HepG2 (cell line): ENCODE measurements around the gene CDH23. TPM values are rescaled to one million over a fixed set of nuclear protein-coding genes. Genes with fewer than 3 reads are reported as not detected.

Experiments
- ATAC-seq: fragments of 200-7000 bp; cut with Tn5 transposase; 3 replicates; pipeline ENCODE4 v1.9.1; 2020; ENCODE audit warnings: mild to moderate bottlenecking, moderate library complexity
- BruUV-seq: library from RNA; stranded (reverse); fragments of 400-500 nt; replicated peaks from 2 replicates; lab custom pipeline; 2021; lab: Mats Ljungman, UMichigan
- CTCF ChIA-PET: fragments of 300-600 bp; formaldehyde crosslinking; extraction: SDS; loops from one replicate; lab custom pipeline; 2021; ENCODE audit warnings: low total read pairs, inconsistent platforms, low intra/inter-chr PET ratio; lab: Yijun Ruan, JAX
- POLR2A ChIA-PET: fragments of 350-600 bp; sonication (Branson Sonifier 250); formaldehyde crosslinking; loops from one replicate; lab custom pipeline; 2020; ENCODE audit warnings: antibody characterized with exemption, inconsistent platforms; lab: Yijun Ruan, JAX
- DNase-seq: peaks from one replicate; pipeline ENCODE4 v3.0.0-alpha.2; 2015; ENCODE audit warnings: low spot score
- FAIRE-seq: peaks from 3 replicates; lab custom pipeline; 2011; peaks lifted over from hg19 to GRCh38; lab: Jason Lieb, UNC
- H2AFZ ChIP-seq: one replicate; pipeline ENCODE4 v1.6.1; 2011; ENCODE audit warnings: low read length, inconsistent platforms
- H3K27ac ChIP-seq: fragments of 300-600 bp; 3 replicates; pipeline ENCODE4 v1.8.0; 2011; ENCODE audit warnings: mixed run types, mild to moderate bottlenecking, mixed read lengths, low read length, inconsistent platforms; ENCODE audit not compliant: insufficient read depth; ENCODE audit errors: extremely low read length
- H3K27me3 ChIP-seq, 2 experiments: fragments of 200-600 bp in 1 of 2; 2 replicates in 1 of 2; 3 replicates in 1 of 2; pipeline versions ENCODE4 v1.6.0 to v1.8.0; 2011; ENCODE audit warnings: low read length in 2 of 2, mild to moderate bottlenecking in 2 of 2, moderate library complexity in 2 of 2, inconsistent platforms in 1 of 2; ENCODE audit not compliant: insufficient read depth in 2 of 2, control insufficient read depth in 1 of 2
- H3K36me3 ChIP-seq, 2 experiments: fragments of 200-600 bp in 1 of 2; replicated peaks in 1 of 2; 2 replicates in 1 of 2; 3 replicates in 1 of 2; pipeline versions ENCODE4 v1.5.1 to v1.8.0; 2011; ENCODE audit warnings: low read length in 2 of 2, inconsistent platforms in 1 of 2; ENCODE audit not compliant: insufficient read depth in 2 of 2, control insufficient read depth in 1 of 2
- H3K4me1 ChIP-seq: 2 replicates; pipeline ENCODE4 v1.5.1; 2012; ENCODE audit warnings: low read length, inconsistent platforms; ENCODE audit not compliant: insufficient read depth
- H3K4me2 ChIP-seq: 2 replicates; pipeline ENCODE4 v1.6.0; 2011; ENCODE audit warnings: low read depth, low read length, inconsistent platforms
- H3K4me3 ChIP-seq, 3 experiments: fragments of 200-600 bp in 1 of 3; sonication (generic), shearing (Covaris generic) in 1 of 3; replicated peaks in 1 of 3; 2 replicates each; pipeline ENCODE4 v1.5.1; 2011 to 2016; ENCODE audit warnings: low read length in 3 of 3, inconsistent platforms in 2 of 3, low read depth in 2 of 3, mild to moderate bottlenecking in 2 of 3, control low read depth in 1 of 3, mixed read lengths in 1 of 3; ENCODE audit not compliant: insufficient read depth in 1 of 3
- H3K79me2 ChIP-seq: one replicate; pipeline ENCODE4 v1.6.1; 2011; ENCODE audit warnings: low read length, inconsistent platforms; ENCODE audit not compliant: insufficient read depth
- H3K9ac ChIP-seq: 2 replicates; pipeline ENCODE4 v1.6.0; 2011; ENCODE audit warnings: mild to moderate bottlenecking, low read depth, low read length, inconsistent platforms; ENCODE audit not compliant: insufficient read depth
- H3K9me3 ChIP-seq: 2 replicates; pipeline ENCODE4 v1.5.1; 2012; ENCODE audit warnings: mild to moderate bottlenecking, low read length
- H4K20me1 ChIP-seq: 2 replicates; pipeline ENCODE4 v1.6.0; 2011; ENCODE audit warnings: inconsistent platforms, mild to moderate bottlenecking, low read length, moderate library complexity; ENCODE audit not compliant: insufficient read depth
- DRAP1 ChIP-seq: IDR thresholded peaks from 2 replicates; pipeline ENCODE4 v1.6.1; 2016; ENCODE audit warnings: missing genetic modification reagents, missing compliant biosample characterization
- HINFP ChIP-seq: sonication (generic); formaldehyde crosslinking; IDR thresholded peaks from 2 replicates; pipeline ENCODE4 v1.4.0; 2020; ENCODE audit warnings: low read depth, mild to moderate bottlenecking, missing genetic modification reagents
- HMGXB4 ChIP-seq, 2 experiments: sonication (generic) in 1 of 2; formaldehyde crosslinking in 1 of 2; IDR thresholded peaks; 2 replicates each; pipeline versions ENCODE4 v1.4.0 to v1.6.1; 2018 to 2020; ENCODE audit warnings: missing genetic modification reagents in 2 of 2, borderline replicate concordance in 1 of 2, low read depth in 1 of 2, mild to moderate bottlenecking in 1 of 2, missing biosample characterization in 1 of 2
- MEIS2 ChIP-seq: sonication (generic); formaldehyde crosslinking; IDR thresholded peaks from 2 replicates; pipeline ENCODE4 v1.9.0; 2021; ENCODE audit warnings: mild to moderate bottlenecking, missing genetic modification reagents
- POGK ChIP-seq: sonication (generic); formaldehyde crosslinking; conservative IDR thresholded peaks from 2 replicates; pipeline ENCODE4 v1.8.0; 2022; ENCODE audit warnings: mild to moderate bottlenecking, moderate library complexity, missing genetic modification reagents
- RFXAP ChIP-seq: sonication (generic); formaldehyde crosslinking; IDR thresholded peaks from 2 replicates; pipeline ENCODE4 v1.4.0; 2020; ENCODE audit warnings: missing genetic modification reagents, borderline replicate concordance
- THAP11 ChIP-seq: IDR thresholded peaks from 2 replicates; pipeline ENCODE4 v1.6.1; 2016; ENCODE audit warnings: missing biosample characterization, missing genetic modification reagents
- ZNF124 ChIP-seq: sonication (generic); formaldehyde crosslinking; IDR thresholded peaks from 2 replicates; pipeline ENCODE4 v1.4.0; 2020; ENCODE audit warnings: missing genetic modification reagents
- WGBS: methylation state at CpG from one replicate; pipeline ENCODE4 v1.1.6; 2017; ENCODE audit warnings: low lambda C conversion rate; 5-methylcytosine and 5-hydroxymethylcytosine counted together
- in situ Hi-C: cut with HindIII; loops from 2 replicates; pipeline ENCODE4 v1.10.0; 2017; ENCODE audit warnings: low pct_unique_long_range_greater_than_20kb; ENCODE audit not compliant: extremely low pct_ligation_motif_present
- intact Hi-C: fragments of 100-400 bp; cut with micrococcal nuclease; formaldehyde crosslinking; loops from one replicate; pipeline ENCODE4 v1.10.0; 2022; ENCODE audit not compliant: unreplicated experiment
- polyA plus RNA-seq, 8 experiments: library from polyadenylated mRNA; depleted of rRNA in 3 of 8; stranded (reverse) in 7 of 8; unstranded in 1 of 8; fragments of >200 nt; fragmentation: Illumina TruSeq in 4 of 8; extraction: Trizol in 4 of 8; gene quantifications; 2 replicates each; pipeline versions ENCODE4 v1.2.1 to v1.2.3, GENCODE V29; 2011 to 2016; ENCODE audit warnings: low read depth in 4 of 8, missing spikeins in 1 of 8, mixed read lengths in 1 of 8; ENCODE audit not compliant: insufficient read depth in 1 of 8
- total RNA-seq, 5 experiments: library from RNA; depleted of rRNA; stranded (reverse); fragments of >200 nt; fragmentation: Illumina TruSeq; extraction: Trizol; gene quantifications; 2 replicates each; pipeline ENCODE4 v1.2.3, GENCODE V29; 2016; ENCODE audit warnings: low read depth in 1 of 5

CDH23 gene
- total and polyA plus RNA-seq, 2 of the 13 experiments (the other 11 are each of a cell fraction or from before 2014, with no cell fraction given), result 0.13 TPM; not detected in 1

- POLR2A ChIA-PET, result no interaction called here
- no peak for TF ChIP-seq DRAP1
- no peak for TF ChIP-seq RFXAP (CRISPR knock-in tag)
- TF ChIP-seq, all 625 proteins: peak for 0
- H3K27me3 ChIP-seq, result peaks cover 8 to 60% of the 10 kb centered on the region in 2 experiments; a peak in 4 of 5 replicates
- BruUV-seq, result no TSS peak
- no peak overlapping the region for H3K9ac ChIP-seq
- H3K27ac ChIP-seq, result no peak overlapping the region
- CTCF ChIA-PET, result no interaction called here
- no peaks in the 10 kb centered on the region for H3K4me1 ChIP-seq
- FAIRE-seq, result no peak
- H3K9me3 ChIP-seq, result no peaks in the 10 kb centered on the region
- no peak overlapping the region for H3K4me2 ChIP-seq
- H2AFZ ChIP-seq, result no peak overlapping the region
- H4K20me1 ChIP-seq, result no peaks in the 10 kb centered on the region
- no peak overlapping the region for H3K4me3 ChIP-seq
- in situ Hi-C loops, result no loop called here
- H3K36me3 ChIP-seq, result no peaks in the 10 kb centered on the region
- H3K79me2 ChIP-seq, result no peaks in the 10 kb centered on the region
- 5% methylated on average over 2 of the region's 2 CpGs for WGBS
- no peak for DNase-seq
- no peak for ATAC-seq
- intact Hi-C loops, result no loop called here
Observed at GRCh38 chr10:71717551-71717951, 320.8 kb downstream of the CDH23 start.

- WGBS, result 31% methylated on average over 6 of the region's 10 CpGs
- CTCF ChIA-PET, result no interaction called here
- no peaks in the 10 kb centered on the region for H4K20me1 ChIP-seq
- TF ChIP-seq ZNF124 (CRISPR knock-in tag) (no peak), MEIS2 (CRISPR knock-in tag) (no peak), HMGXB4 (CRISPR knock-in tag; IDR thresholded peaks at IDR 0.05; ENCODE audit: borderline replicate concordance in 1 of 2, low read depth in 1 of 2) (no peak), THAP11 (CRISPR knock-in tag) (no peak), POGK (CRISPR knock-in tag) (no peak), HINFP (no peak)
- no peaks in the 10 kb centered on the region for H3K36me3 ChIP-seq
- no peak overlapping the region for H3K4me3 ChIP-seq
- H2AFZ ChIP-seq, result no peak overlapping the region
- ATAC-seq (no peak), FAIRE-seq (no peak), DNase-seq (no peak)
- no peaks in the 10 kb centered on the region for H3K9me3 ChIP-seq
- intact Hi-C loops (no loop called here), in situ Hi-C loops (no loop called here)
- no peaks in the 10 kb centered on the region for H3K79me2 ChIP-seq
- no TSS peak for BruUV-seq
- no peaks in the 10 kb centered on the region for H3K4me1 ChIP-seq
- H3K9ac ChIP-seq, result no peak overlapping the region
- H3K27me3 ChIP-seq, result peaks cover 8 to 58% of the 10 kb centered on the region in 2 experiments; a peak in 4 of 5 replicates
- H3K27ac ChIP-seq, result no peak overlapping the region
- POLR2A ChIA-PET, result no interaction called here
- no peak overlapping the region for H3K4me2 ChIP-seq
Observed at GRCh38 chr10:71718165-71718698, 321.5 kb downstream of the CDH23 start.
